HepG2 (cell line): Measurements from ENCODE around the gene ACBD5. TPM values are rescaled to one million over a fixed set of nuclear protein-coding genes. Genes with fewer than 3 reads are reported as not detected.

Experiments used
- AGO2 ChIP-seq: fragments of 200-400 bp; formaldehyde crosslinking; optimal IDR thresholded peaks from 2 replicates; pipeline ENCODE3; 2017; ENCODE audit warnings: mild to moderate bottlenecking, low read depth, low read length, moderate library complexity
- ATF1 ChIP-seq: IDR thresholded peaks from 2 replicates; pipeline ENCODE4 v1.6.1; 2016; ENCODE audit warnings: mild to moderate bottlenecking, control low read depth
- JARID2 ChIP-seq: sonication (generic); formaldehyde crosslinking; IDR thresholded peaks from 2 replicates; pipeline ENCODE4 v1.8.1; 2023; ENCODE audit warnings: missing genetic modification reagents, inconsistent platforms; ENCODE audit not compliant: insufficient replicate concordance
- JUND ChIP-seq: sonication (generic); formaldehyde crosslinking; IDR thresholded peaks from 2 replicates; pipeline ENCODE4 v1.8.0; 2022; ENCODE audit warnings: mild to moderate bottlenecking, missing genetic modification reagents
- KLF12 ChIP-seq: sonication (generic); formaldehyde crosslinking; IDR thresholded peaks from 2 replicates; pipeline ENCODE4 v1.4.0; 2020; ENCODE audit warnings: missing genetic modification reagents, borderline replicate concordance
- MYC ChIP-seq: sonication (generic); formaldehyde crosslinking; IDR thresholded peaks from 2 replicates; pipeline ENCODE4 v1.9.0; 2021; ENCODE audit warnings: missing genetic modification reagents, borderline replicate concordance
- NAIF1 ChIP-seq: sonication (generic); formaldehyde crosslinking; IDR thresholded peaks from 2 replicates; pipeline ENCODE4 v1.5.0; 2020; ENCODE audit warnings: mild to moderate bottlenecking, missing genetic modification reagents, borderline replicate concordance
- NFE2L1 ChIP-seq: sonication (generic); formaldehyde crosslinking; IDR thresholded peaks from 2 replicates; pipeline ENCODE4 v1.4.0; 2020; ENCODE audit warnings: missing genetic modification reagents, mild to moderate bottlenecking, borderline replicate concordance
- POLR2G ChIP-seq: fragments of 200-400 bp; formaldehyde crosslinking; IDR thresholded peaks from 2 replicates; pipeline ENCODE4 v1.6.1; 2018; ENCODE audit warnings: mild to moderate bottlenecking, low read depth, low read length, moderate library complexity
- RAD21 ChIP-seq: fragments of 450-650 bp; formaldehyde crosslinking; IDR thresholded peaks from 2 replicates; pipeline ENCODE4 v1.5.0; 2020; ENCODE audit warnings: mild to moderate bottlenecking
- SPEN ChIP-seq: sonication (generic); formaldehyde crosslinking; IDR thresholded peaks from 2 replicates; pipeline ENCODE4 v1.5.1; 2020; ENCODE audit warnings: low read depth, mild to moderate bottlenecking, missing genetic modification reagents
- ZFP41 ChIP-seq: sonication (generic); formaldehyde crosslinking; IDR thresholded peaks from 2 replicates; pipeline ENCODE4 v1.4.0; 2020; ENCODE audit warnings: mild to moderate bottlenecking, missing genetic modification reagents, borderline replicate concordance
- ZKSCAN5 ChIP-seq: sonication (generic); formaldehyde crosslinking; IDR thresholded peaks from 2 replicates; pipeline ENCODE4 v1.5.1; 2020; ENCODE audit warnings: mild to moderate bottlenecking, missing genetic modification reagents
- ZNF337 ChIP-seq: sonication (generic); formaldehyde crosslinking; IDR thresholded peaks from 2 replicates; pipeline ENCODE4 v1.5.1; 2020; ENCODE audit warnings: missing genetic modification reagents, low read depth, mild to moderate bottlenecking, borderline replicate concordance
- ZNF446 ChIP-seq: sonication (generic); formaldehyde crosslinking; IDR thresholded peaks from 2 replicates; pipeline ENCODE4 v1.5.0; 2020; ENCODE audit warnings: mild to moderate bottlenecking, missing genetic modification reagents
- ZNF484 ChIP-seq: sonication (generic); formaldehyde crosslinking; IDR thresholded peaks from 2 replicates; pipeline ENCODE4 v1.5.1; 2020; ENCODE audit warnings: mild to moderate bottlenecking, low read depth, missing genetic modification reagents, borderline replicate concordance
- ZNF782 ChIP-seq: sonication (generic); formaldehyde crosslinking; IDR thresholded peaks from 2 replicates; pipeline ENCODE4 v1.4.0; 2020; ENCODE audit warnings: missing genetic modification reagents, mild to moderate bottlenecking, borderline replicate concordance
- polyA plus RNA-seq, 8 experiments: library from polyadenylated mRNA; depleted of rRNA in 3 of 8; stranded (reverse) in 7 of 8; unstranded in 1 of 8; fragments of >200 nt; fragmentation: Illumina TruSeq in 4 of 8; extraction: Trizol in 4 of 8; gene quantifications; 2 replicates each; pipeline versions ENCODE4 v1.2.1 to v1.2.3, GENCODE V29; 2011 to 2016; ENCODE audit warnings: low read depth in 4 of 8, missing spikeins in 1 of 8, mixed read lengths in 1 of 8; ENCODE audit not compliant: insufficient read depth in 1 of 8
- total RNA-seq, 5 experiments: library from RNA; depleted of rRNA; stranded (reverse); fragments of >200 nt; fragmentation: Illumina TruSeq; extraction: Trizol; gene quantifications; 2 replicates each; pipeline ENCODE4 v1.2.3, GENCODE V29; 2016; ENCODE audit warnings: low read depth in 1 of 5
- TF ChIP-seq, protein P1 (sequence below): fragments of 450-650 bp; IDR thresholded peaks from 2 replicates; pipeline ENCODE4 v1.6.1; 2016
- TF ChIP-seq, protein P2 (sequence below): sonication (generic); formaldehyde crosslinking; conservative IDR thresholded peaks from 2 replicates; pipeline ENCODE4 v1.4.0; 2020; ENCODE audit warnings: missing genetic modification reagents
- TF ChIP-seq, protein P3 (sequence below): sonication (generic); formaldehyde crosslinking; IDR thresholded peaks from 2 replicates; pipeline ENCODE4 v1.4.0; 2020; ENCODE audit warnings: mild to moderate bottlenecking, missing genetic modification reagents
- TF ChIP-seq, protein P4 (sequence below): sonication (generic); formaldehyde crosslinking; conservative IDR thresholded peaks from 2 replicates; pipeline ENCODE4 v1.8.0; 2022; ENCODE audit warnings: mild to moderate bottlenecking, moderate library complexity, missing genetic modification reagents
- TF ChIP-seq, protein P5 (sequence below): sonication (generic); formaldehyde crosslinking; IDR thresholded peaks from 2 replicates; pipeline ENCODE4 v1.4.0; 2020; ENCODE audit warnings: missing genetic modification reagents

ACBD5 gene
- total and polyA plus RNA-seq, 2 of the 13 experiments (the other 11 are each of a cell fraction or from before 2014, with no cell fraction given): 10.3 to 14.8 TPM

DNA sequence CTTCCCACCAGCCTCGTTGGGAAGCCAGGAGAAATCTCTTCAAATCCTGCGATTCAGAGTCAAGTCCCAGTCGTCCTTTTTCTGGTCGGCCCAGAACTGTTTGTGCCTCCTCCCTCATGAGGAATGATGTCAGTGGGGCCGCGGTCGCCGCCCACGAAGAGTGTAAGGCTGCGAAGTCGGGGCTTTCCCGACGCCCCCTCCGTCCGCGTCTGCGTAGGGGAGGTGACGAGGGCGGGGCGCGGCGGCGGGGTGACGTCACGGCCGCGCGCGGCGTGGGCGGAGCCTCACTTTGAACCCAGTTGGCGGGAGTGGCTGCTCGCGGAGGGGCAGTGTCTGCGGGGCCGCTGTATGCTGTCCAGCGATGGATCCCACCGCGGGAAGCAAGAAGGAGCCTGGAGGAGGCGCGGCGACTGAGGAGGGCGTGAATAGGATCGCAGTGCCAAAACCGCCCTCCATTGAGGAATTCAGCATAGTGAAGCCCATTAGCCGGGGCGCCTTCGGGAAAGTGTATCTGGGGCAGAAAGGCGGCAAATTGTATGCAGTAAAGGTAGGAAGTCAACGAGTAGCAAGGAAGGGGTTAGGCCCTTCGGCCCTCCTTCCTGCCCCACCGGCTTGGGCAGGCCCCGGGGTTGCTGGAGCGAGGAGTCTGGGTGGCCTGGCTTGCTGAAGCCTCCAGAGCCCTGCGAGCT, 85.4 kb downstream of the ACBD5 start, which contains the start of gene MASTL (continued):
- TF ChIP-seq, protein P1, sequence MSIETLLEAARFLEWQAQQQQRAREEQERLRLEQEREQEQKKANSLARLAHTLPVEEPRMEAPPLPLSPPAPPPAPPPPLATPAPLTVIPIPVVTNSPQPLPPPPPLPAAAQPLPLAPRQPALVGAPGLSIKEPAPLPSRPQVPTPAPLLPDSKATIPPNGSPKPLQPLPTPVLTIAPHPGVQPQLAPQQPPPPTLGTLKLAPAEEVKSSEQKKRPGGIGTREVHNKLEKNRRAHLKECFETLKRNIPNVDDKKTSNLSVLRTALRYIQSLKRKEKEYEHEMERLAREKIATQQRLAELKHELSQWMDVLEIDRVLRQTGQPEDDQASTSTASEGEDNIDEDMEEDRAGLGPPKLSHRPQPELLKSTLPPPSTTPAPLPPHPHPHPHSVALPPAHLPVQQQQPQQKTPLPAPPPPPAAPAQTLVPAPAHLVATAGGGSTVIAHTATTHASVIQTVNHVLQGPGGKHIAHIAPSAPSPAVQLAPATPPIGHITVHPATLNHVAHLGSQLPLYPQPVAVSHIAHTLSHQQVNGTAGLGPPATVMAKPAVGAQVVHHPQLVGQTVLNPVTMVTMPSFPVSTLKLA: peak; percentile 31; the same call in 1 of the 2 replicates
- peak; percentile 72; the same call in 1 of the 2 replicates for TF ChIP-seq MYC (CRISPR knock-in tag)
- TF ChIP-seq, protein P2, sequence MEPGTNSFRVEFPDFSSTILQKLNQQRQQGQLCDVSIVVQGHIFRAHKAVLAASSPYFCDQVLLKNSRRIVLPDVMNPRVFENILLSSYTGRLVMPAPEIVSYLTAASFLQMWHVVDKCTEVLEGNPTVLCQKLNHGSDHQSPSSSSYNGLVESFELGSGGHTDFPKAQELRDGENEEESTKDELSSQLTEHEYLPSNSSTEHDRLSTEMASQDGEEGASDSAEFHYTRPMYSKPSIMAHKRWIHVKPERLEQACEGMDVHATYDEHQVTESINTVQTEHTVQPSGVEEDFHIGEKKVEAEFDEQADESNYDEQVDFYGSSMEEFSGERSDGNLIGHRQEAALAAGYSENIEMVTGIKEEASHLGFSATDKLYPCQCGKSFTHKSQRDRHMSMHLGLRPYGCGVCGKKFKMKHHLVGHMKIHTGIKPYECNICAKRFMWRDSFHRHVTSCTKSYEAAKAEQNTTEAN (CRISPR knock-in tag): no peak
- TF ChIP-seq ZNF782 (CRISPR knock-in tag): 0 out of 2 replicates have a peak, but pooled peaks have one; percentile 62
- peak; percentile 70 for TF ChIP-seq AGO2
- TF ChIP-seq KLF12: peak; percentile 77; the same call in 1 of the 2 replicates
- TF ChIP-seq RAD21 (CRISPR knock-in tag): no peak
- peak; percentile 65 for TF ChIP-seq JARID2 (CRISPR knock-in tag)
- TF ChIP-seq ZNF484 (CRISPR knock-in tag): no peak
- TF ChIP-seq ZNF337 (CRISPR knock-in tag): no peak
- TF ChIP-seq ZNF446 (CRISPR knock-in tag): no peak
- no peak for TF ChIP-seq ZFP41 (CRISPR knock-in tag)
- no peak for TF ChIP-seq ZKSCAN5
- no peak for TF ChIP-seq NFE2L1
- TF ChIP-seq, protein P3, sequence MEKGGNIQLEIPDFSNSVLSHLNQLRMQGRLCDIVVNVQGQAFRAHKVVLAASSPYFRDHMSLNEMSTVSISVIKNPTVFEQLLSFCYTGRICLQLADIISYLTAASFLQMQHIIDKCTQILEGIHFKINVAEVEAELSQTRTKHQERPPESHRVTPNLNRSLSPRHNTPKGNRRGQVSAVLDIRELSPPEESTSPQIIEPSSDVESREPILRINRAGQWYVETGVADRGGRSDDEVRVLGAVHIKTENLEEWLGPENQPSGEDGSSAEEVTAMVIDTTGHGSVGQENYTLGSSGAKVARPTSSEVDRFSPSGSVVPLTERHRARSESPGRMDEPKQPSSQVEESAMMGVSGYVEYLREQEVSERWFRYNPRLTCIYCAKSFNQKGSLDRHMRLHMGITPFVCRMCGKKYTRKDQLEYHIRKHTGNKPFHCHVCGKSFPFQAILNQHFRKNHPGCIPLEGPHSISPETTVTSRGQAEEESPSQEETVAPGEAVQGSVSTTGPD: no peak
- TF ChIP-seq SPEN: peak; percentile 77
- TF ChIP-seq POLR2G: peak; percentile 81
- TF ChIP-seq ATF1: peak; percentile 90
- peak; percentile 31 for TF ChIP-seq NAIF1 (CRISPR knock-in tag)
- TF ChIP-seq, protein P4, sequence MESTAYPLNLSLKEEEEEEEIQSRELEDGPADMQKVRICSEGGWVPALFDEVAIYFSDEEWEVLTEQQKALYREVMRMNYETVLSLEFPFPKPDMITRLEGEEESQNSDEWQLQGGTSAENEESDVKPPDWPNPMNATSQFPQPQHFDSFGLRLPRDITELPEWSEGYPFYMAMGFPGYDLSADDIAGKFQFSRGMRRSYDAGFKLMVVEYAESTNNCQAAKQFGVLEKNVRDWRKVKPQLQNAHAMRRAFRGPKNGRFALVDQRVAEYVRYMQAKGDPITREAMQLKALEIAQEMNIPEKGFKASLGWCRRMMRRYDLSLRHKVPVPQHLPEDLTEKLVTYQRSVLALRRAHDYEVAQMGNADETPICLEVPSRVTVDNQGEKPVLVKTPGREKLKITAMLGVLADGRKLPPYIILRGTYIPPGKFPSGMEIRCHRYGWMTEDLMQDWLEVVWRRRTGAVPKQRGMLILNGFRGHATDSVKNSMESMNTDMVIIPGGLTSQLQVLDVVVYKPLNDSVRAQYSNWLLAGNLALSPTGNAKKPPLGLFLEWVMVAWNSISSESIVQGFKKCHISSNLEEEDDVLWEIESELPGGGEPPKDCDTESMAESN (CRISPR knock-in tag): peak; percentile 70; the same call in 1 of the 2 replicates
- TF ChIP-seq JUND: peak; percentile 45; the same call in 1 of the 2 replicates
- TF ChIP-seq, protein P5, sequence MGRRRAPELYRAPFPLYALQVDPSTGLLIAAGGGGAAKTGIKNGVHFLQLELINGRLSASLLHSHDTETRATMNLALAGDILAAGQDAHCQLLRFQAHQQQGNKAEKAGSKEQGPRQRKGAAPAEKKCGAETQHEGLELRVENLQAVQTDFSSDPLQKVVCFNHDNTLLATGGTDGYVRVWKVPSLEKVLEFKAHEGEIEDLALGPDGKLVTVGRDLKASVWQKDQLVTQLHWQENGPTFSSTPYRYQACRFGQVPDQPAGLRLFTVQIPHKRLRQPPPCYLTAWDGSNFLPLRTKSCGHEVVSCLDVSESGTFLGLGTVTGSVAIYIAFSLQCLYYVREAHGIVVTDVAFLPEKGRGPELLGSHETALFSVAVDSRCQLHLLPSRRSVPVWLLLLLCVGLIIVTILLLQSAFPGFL: no peak
